H1 (cell line): ENCODE measurements around the gene SCAMP2. TPM values are rescaled to one million over a fixed set of nuclear protein-coding genes. Genes with fewer than 3 reads are reported as not detected.

ENCODE experiments used
- CHD2 ChIP-seq: IDR thresholded peaks from 2 replicates; pipeline ENCODE4 v1.6.1; 2012; ENCODE audit warnings: low read length, improper control_type of control experiment
- FOSL1 ChIP-seq: IDR thresholded peaks from 2 replicates; pipeline ENCODE4 v1.6.1; 2011; ENCODE audit warnings: mild to moderate bottlenecking, low read depth, low read length, moderate library complexity; ENCODE audit not compliant: insufficient read depth
- polyA plus RNA-seq, 7 experiments: library from polyadenylated mRNA; depleted of rRNA in 3 of 7; stranded (reverse) in 5 of 7; unstranded in 2 of 7; fragments of >200 nt in 5 of 7; fragments of 200-250 nt in 2 of 7; gene quantifications; 1 replicate in 5 of 7; 2 replicates in 1 of 7; 4 replicates in 1 of 7; pipeline versions ENCODE4 v1.2.1 to v1.2.3, GENCODE V29; 2011 to 2013; ENCODE audit warnings: missing spikeins in 2 of 7, mixed read lengths in 2 of 7
- total RNA-seq: library from RNA; stranded (reverse); fragmentation: NEBNext Ultra II Directional; extraction: Animal tissue kit (Norgen Biotek cat#: 25700); gene quantifications from 2 replicates; pipeline ENCODE4 v1.2.1, GENCODE V29; 2021

SCAMP2 gene
- total and polyA plus RNA-seq, 2 of the 8 experiments (the other 6 are each of a cell fraction or from before 2014, with no cell fraction given): 41.7 to 131 TPM

GRCh38 chr15:74820056-74820455 lies 53.1 kb downstream of the SCAMP2 start (continued):
- TF ChIP-seq FOSL1 (no peak), CHD2 (no peak)
